Forelimb muscle (tissue), 1 donor: ENCODE results near the gene CRTC3. TPM values are rescaled to one million over a fixed set of nuclear protein-coding genes. Genes with fewer than 3 reads are reported as not detected.
"Not testable (repeated sequence)": the region's sequence is repeated elsewhere in the genome, so short reads cannot be mapped to it uniquely, and the experiment has no call there.

Experiments
- DNase-seq: peaks from one replicate; pipeline ENCODE4 v3.0.0-alpha.2; 2013; ENCODE audit warnings: low read depth
- polyA plus RNA-seq: library from polyadenylated mRNA; unstranded; fragments of 120-200 nt; gene quantifications from one replicate; pipeline ENCODE4 v1.2.1, GENCODE V29; 2013; ENCODE audit not compliant: insufficient read length

CRTC3 gene
- polyA plus RNA-seq, 1 donor: 21.9 TPM

- DNase-seq: no peak
Observed at GRCh38 chr15:90520365-90520764, 9.4 kb upstream of the CRTC3 start.

- no peak for DNase-seq
Observed at GRCh38 chr15:90523373-90523772, 6.3 kb upstream of the CRTC3 start.

DNA sequence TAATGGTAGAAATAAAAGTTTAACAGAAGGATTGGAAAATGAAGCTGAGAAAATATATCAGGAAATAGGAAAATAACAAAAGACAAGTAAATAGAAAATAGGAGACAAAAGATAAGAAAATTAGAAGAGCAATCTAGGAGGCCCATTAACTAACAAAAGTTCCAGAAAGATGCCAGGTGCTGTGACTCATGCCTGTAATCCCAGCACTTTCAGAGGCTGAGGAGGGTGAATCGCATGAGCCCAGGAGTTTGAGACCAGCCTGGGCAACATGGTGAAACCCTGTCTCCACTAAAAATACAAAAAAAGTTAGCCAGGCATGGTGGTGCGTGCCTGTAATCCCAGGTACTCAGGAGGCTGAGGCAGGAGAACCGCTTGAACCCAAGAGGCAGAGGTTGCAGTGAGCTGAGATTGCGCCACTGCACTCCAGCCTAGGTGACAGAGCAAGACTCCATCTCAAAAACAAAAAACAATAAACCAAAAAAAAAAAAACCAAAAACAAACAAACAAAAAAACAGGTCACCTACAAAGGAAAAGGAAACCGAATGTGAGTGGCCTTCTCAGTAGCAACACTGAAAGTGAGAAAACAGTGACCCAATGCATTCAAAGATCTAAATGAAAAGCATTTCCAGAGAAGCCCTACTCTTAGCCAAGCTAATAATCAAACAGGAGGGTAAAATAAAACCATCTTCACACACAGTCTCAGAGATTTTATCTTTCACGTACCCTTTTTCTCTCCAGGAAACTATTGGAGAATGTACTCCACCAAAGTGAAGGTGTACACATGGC lies 5.5 kb upstream of the CRTC3 start:
- DNase-seq: not testable (repeated sequence)

GRCh38 chr15:90529011-90529370 lies 732 bp upstream of the CRTC3 start:
- DNase-seq: no peak

DNA sequence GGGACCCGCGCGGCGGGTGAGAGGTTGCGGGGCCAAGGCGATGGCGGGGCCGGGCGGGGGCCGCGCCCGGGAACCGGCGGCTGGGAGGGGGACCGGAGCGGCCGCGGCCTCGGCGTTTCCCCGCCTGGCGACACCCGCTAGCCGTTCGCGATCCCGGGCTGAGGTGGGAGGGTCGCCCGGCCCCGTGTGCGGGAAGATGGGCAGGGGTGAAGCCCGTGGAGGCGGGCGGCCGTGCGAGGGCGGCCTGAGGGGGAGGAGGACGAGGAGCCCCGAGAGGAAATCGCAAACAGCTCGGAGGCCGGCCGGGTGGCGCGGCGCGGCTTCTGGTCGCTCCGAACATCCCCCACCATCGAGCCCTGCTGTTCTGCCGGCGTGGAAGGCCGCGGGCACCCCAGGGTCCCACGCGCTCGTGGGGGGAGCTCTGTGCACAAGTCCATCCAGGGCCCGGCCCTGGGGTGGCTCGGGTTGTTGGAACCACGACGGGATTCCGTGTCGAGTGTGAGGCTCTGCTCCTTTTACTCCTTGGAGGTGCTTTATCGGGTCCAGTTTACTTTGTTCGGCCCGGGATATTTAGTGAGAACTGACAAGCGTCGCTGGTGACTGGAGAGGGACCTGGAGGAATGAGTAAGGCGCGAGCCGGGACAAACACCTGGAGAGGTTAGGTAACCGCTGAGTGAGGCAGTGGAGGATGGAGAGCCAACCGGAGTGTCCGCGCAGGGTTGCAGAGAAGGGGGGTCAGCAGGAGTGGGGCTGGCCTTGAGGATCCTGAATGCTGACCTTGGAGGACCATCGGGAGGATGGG lies 728 bp downstream of the CRTC3 start:
- DNase-seq: no peak

DNA sequence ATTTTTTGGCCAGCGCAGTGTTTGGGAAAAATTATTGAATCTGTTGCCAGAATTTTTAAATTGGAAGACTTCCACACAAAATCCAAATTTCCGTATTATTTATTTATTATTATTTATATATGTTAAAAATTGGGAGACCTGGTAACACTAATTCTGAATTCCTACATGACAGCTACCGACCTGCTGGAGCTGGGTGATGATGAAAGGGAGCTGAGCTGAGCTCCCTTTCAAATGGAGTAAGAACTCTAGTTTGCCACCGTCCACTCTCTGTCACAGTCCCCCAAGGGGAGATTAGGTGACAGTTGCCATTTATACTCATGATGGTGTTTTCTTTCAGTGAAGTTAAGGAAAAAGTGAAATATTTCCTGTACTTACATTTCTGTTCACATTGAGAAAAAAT lies 1.4 kb downstream of the CRTC3 start:
- DNase-seq: no peak

DNA sequence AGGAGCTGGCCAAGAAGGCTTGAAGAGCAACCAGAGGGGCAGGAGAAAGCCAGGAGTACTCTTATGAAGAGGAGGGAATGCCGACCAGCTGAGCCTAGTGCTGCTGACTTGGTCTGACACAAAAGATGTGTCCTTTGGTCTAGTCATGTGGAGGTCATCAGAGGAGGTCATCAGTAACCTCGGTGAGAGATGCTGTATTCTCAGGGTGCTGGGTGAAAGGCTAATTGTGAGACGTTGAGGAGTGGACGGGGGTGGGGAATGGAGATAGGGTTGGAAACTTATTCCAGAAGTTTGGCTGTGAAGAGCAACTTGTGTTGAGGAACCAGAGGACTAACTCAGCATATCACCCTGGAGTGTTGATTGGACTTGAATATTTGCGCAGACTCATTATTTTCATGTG lies 5.5 kb downstream of the CRTC3 start:
- no peak for DNase-seq

GRCh38 chr15:90539789-90540188 lies 10.1 kb downstream of the CRTC3 start:
- DNase-seq: no peak

- no peak for DNase-seq
Observed at GRCh38 chr15:90540768-90541167, 11.0 kb downstream of the CRTC3 start.

GRCh38 chr15:90545095-90545494 lies 15.4 kb downstream of the CRTC3 start:
- no peak for DNase-seq

- no peak for DNase-seq
Observed at GRCh38 chr15:90547540-90547939, 17.8 kb downstream of the CRTC3 start.

DNA sequence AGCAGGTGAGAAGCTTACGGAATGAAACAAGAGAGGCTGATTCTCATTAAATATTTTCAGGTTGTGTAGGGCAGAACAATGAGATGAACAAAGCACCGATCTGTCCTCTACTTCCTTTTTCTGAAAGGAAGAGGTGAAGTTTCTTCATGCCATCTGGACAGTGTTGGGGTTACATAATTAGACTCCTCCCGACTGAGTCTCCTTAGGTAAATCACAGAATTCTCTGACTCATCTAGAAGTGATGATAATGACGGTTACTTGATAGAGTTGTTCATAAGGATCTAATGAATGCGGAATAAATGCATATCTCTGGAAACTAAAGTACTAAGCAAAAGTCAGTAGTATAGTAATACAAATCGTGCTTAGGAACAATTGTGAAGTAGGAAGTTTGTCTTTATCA lies 21.2 kb downstream of the CRTC3 start:
- DNase-seq: no peak

DNA sequence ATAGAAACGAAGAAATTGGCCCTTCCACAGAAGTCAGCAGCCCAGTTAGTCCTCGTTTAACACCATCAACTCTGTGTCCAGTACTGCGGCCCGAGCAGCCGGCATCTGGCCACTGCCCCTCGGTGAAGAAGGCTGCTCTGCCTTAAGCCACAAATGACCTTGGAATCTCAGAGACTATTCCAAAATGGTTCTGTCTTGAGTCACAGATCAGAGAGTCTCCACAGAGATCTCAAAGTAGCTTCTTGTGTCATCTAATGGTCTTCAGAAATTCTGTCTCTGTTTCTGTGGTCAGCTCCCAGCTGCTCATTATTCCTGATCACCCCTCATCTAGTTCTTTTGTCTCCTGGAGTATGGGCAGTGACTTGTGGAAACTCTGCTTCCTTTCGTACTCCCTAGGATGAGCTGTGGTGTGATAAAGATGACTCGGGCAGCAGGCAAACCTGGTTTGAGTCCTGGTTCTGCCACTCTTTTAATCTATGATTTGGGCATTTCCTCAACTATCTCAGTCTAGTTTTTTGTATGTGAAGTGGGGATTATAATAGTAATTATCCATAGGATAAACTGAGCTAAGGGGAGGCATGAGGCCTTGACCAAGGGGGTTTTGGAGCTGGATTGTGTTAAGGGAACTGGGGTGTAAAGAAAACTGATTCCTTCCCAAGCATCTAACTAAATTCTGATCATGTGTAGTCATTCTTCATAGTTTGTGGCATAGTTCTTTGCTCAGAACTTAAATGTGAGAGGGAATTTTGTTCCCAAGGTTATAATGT lies 22.6 kb downstream of the CRTC3 start:
- DNase-seq: no peak

DNA sequence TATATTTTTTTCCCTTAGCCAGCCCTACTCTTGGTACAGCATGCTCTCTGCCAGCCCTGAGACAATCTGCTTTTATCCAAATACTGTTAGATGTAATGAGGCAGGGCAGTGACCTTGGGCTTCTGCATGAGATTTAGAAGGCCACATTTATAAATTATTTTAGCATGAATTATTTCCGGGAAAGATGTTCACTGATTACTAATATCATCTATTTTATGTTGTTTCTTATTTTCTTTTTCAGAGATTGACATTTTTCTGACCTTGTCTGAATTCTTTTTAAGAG lies 23.1 kb downstream of the CRTC3 start:
- no peak for DNase-seq

- DNase-seq: peak; percentile 74
Observed at GRCh38 chr15:90553248-90553745, 23.6 kb downstream of the CRTC3 start.

DNA sequence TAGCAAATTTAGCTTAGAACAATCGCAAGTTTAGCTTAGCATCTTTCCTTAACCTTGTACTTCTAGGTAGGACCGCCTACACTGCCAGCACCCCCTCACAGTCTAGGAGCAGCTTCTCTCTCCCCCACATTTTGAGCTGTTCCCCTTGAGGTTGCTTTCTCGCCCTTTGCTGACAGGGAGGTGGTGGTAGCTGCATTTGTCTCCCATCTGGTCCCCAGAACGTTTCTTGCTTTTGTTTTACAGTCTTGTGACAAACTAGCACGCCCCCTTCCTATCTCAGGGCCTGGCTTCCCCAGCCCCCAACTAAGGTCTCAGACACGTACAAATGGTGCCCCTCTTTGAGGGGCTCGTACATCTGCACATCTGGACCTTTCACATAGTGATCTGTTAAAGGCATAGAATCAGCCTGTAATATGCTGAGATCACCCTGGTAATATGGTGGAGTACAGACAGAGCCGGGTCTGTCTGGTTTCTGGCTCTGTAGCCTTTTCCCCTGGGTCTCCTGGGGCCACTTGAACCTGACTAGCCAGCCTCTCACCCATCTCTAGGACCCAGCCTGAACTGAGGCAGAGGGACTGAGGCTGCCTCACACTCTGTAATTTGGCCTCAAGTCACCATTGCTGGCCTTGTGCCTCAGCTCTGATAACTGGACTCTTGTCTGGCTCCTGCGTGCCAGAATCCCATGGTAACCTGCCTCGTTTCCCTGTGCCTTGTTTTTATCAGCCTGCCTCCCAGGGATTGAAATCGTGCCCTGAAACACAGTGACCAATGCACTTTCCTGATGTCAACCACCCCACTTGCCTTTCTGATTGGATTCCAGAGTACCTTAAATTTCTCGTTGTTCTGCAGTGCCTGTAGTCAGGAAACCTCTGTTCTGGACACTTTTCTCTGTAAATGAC lies 27.7 kb downstream of the CRTC3 start:
- peak; percentile 53 for DNase-seq

- no peak for DNase-seq
Observed at GRCh38 chr15:90558171-90558573, 28.4 kb downstream of the CRTC3 start.

DNA sequence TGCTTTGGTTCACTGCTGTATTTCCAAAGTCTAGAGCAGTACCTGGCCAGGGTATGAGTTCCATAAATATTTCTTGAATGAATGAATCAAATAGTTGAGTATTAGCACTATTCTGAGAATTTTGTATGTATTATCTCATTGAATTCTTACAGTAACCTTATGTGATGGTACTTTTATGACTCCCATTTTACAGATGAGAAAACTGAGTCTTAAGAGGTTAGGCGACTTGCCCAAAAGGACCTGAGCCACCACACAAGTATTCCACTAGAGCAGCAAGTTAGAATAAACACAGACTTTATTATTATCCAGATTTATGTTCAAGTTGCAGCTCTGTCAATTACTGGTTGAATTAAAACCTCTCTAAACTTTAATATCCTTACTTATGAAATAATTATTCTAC lies 29.4 kb downstream of the CRTC3 start:
- DNase-seq: no peak

- no peak for DNase-seq
Observed at GRCh38 chr15:90560229-90560776, 30.6 kb downstream of the CRTC3 start.

DNA sequence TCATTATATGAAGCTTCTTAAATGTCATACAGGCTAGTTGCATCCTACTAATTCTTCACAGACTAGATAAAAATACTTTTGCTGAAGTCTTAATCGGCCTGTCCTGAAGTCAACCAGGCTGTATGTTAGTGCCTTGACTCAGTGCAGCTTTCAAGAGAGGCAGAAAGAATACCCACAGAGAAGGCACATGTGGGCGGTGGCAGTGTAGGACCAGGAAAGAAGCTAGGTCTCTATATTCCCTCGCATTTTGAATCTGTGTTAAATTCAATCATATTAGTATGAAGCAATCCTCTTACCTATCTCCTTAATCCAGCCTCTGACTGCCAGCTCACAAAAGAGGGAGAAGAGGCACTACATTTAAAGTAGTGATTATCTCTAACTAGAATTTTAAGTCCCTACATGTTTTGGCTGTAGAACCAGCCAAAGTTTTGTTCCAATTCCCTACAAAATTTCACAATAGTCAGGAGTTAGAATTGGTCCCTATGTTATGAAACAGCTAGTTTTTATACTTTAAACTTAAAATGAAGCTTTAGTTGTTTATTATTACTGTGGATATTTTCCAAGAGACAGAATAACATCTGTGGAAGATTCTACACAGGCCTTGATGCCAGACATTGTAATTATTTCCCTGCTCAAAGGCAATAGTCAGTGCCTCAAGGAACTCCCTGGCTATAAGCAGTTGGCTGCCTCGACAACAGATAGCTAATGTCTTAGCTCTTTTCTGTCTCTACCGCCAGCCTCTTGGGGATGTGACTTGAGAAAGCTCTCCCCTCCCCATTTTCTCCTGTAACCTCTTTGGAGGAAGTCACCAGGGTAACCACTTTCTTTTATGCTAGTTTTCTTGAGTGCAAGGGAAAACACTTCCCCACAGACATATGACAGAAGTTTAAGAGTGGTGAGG lies 31.9 kb downstream of the CRTC3 start:
- DNase-seq: peak; percentile 71
